Stimulated activated CD4-positive, alpha-beta T cell treated with anti-CD3 and anti-CD28 coated beads, Interleukin-2, amount 100 ng/mL, for 24 hours (primary cell): ENCODE results near the gene RPIA.
"Not testable (repeated sequence)": the region's sequence is repeated elsewhere in the genome, so short reads cannot be mapped to it uniquely, and the experiment has no call there.

ENCODE experiments used
- DNase-seq, 2 donors: peaks; one replicate each; pipeline ENCODE4 v3.0.0-alpha.2; 2020

The RPIA gene

GRCh38 chr2:88691339-88692183, at the start of gene RPIA:
TSS of gene RPIA (plus strand) at chr2:88691673. CDS start at chr2:88691699, 26 bp downstream.
- DNase-seq: peak; percentile 99

GRCh38 chr2:88642278-88642677, 49.2 kb upstream of the RPIA start:
- DNase-seq: no peak

GRCh38 chr2:88645291-88645882, 46.1 kb upstream of the RPIA start:
- not testable (repeated sequence) for DNase-seq

- no peak for DNase-seq
Observed at GRCh38 chr2:88651646-88652045, 39.8 kb upstream of the RPIA start.

- no peak for DNase-seq
Observed at GRCh38 chr2:88654714-88655113, 36.8 kb upstream of the RPIA start.

- no peak for DNase-seq
Observed at GRCh38 chr2:88656690-88657089, 34.8 kb upstream of the RPIA start.

GRCh38 chr2:88657131-88657530, 34.3 kb upstream of the RPIA start:
- no peak for DNase-seq

- no peak for DNase-seq
Observed at GRCh38 chr2:88658326-88658725, 33.1 kb upstream of the RPIA start.

- no peak for DNase-seq
Observed at GRCh38 chr2:88658881-88659537, 32.5 kb upstream of the RPIA start.

- no peak for DNase-seq
Observed at GRCh38 chr2:88659538-88659915, 31.9 kb upstream of the RPIA start.

GRCh38 chr2:88660622-88661021, 30.9 kb upstream of the RPIA start:
- DNase-seq: no peak

- DNase-seq: no peak
Observed at GRCh38 chr2:88666576-88666975, 24.9 kb upstream of the RPIA start.

GRCh38 chr2:88667219-88667618, 24.3 kb upstream of the RPIA start:
- DNase-seq: no peak

- no peak for DNase-seq
Observed at GRCh38 chr2:88668862-88669261, 22.6 kb upstream of the RPIA start.

GRCh38 chr2:88669482-88670214, 21.8 kb upstream of the RPIA start:
- peak in 1 of 2 donors; percentile 24 for DNase-seq

- DNase-seq: no peak
Observed at GRCh38 chr2:88671786-88672427, 19.6 kb upstream of the RPIA start.

GRCh38 chr2:88673363-88673762, 18.1 kb upstream of the RPIA start:
- DNase-seq: no peak

GRCh38 chr2:88680266-88680902, 11.1 kb upstream of the RPIA start:
- no peak for DNase-seq

- DNase-seq: no peak
Observed at GRCh38 chr2:88680916-88681315, 10.6 kb upstream of the RPIA start.

GRCh38 chr2:88683160-88684021, 8.1 kb upstream of the RPIA start:
- DNase-seq: no peak

GRCh38 chr2:88684519-88684918, 7.0 kb upstream of the RPIA start:
- DNase-seq: no peak
